Measurements from ENCODE around the gene NIPSNAP3A. TPM values are rescaled to one million over a fixed set of nuclear protein-coding genes. Genes with fewer than 3 reads are reported as not detected.

NIPSNAP3A gene
- total RNA-seq, 1 donor: 38.8 TPM

GRCh38 chr9:104802906-104803305, 55.4 kb downstream of the NIPSNAP3A start:
- no peak for DNase-seq (ENCODE audit: low read depth in 2 of 3, low spot score in 2 of 3)

GRCh38 chr9:104805441-104805840, 58.0 kb downstream of the NIPSNAP3A start:
- DNase-seq (ENCODE audit: low read depth in 2 of 3, low spot score in 2 of 3): no peak

GRCh38 chr9:104808035-104808614, 60.6 kb downstream of the NIPSNAP3A start:
- peak in 2 of 3 donors; percentile 16 to 47 for DNase-seq (ENCODE audit: low read depth in 2 of 3, low spot score in 2 of 3)

Other genes starting within 250 kb of the NIPSNAP3A start
- not detected for gene OR13F1, start 243.4 kb upstream of the NIPSNAP3A start, total RNA-seq
- gene OR13C4, start 220.5 kb upstream of the NIPSNAP3A start, total RNA-seq: 0.27 TPM
- 0.54 TPM for gene OR13C3, start 210.8 kb upstream of the NIPSNAP3A start, total RNA-seq
- not detected for gene OR13C8, start 178.5 kb upstream of the NIPSNAP3A start, total RNA-seq
- 0.27 TPM for gene OR13C5, start 148.3 kb upstream of the NIPSNAP3A start, total RNA-seq
- gene OR13C2, start 142.1 kb upstream of the NIPSNAP3A start, total RNA-seq: 0.81 TPM
- 0.54 TPM for gene OR13C9, start 129.5 kb upstream of the NIPSNAP3A start, total RNA-seq
- not detected for gene OR13D1, start 53.2 kb upstream of the NIPSNAP3A start, total RNA-seq
- 3.5 TPM for gene NIPSNAP3B, start 16.4 kb downstream of the NIPSNAP3A start, total RNA-seq
- gene ABCA1, start 180.5 kb downstream of the NIPSNAP3A start, total RNA-seq: 21.0 TPM